H1 (cell line): Measurements from ENCODE around the gene ICA1. TPM values are rescaled to one million over a fixed set of nuclear protein-coding genes. Genes with fewer than 3 reads are reported as not detected.

Experiments used
- BCL11A ChIP-seq, 2 experiments: IDR thresholded peaks; one replicate each; pipeline ENCODE4 v1.6.1; 2011; ENCODE audit warnings: low read depth in 2 of 2, low read length in 2 of 2, mild to moderate bottlenecking in 2 of 2
- BRCA1 ChIP-seq: IDR thresholded peaks from 2 replicates; pipeline ENCODE4 v1.6.1; 2012; ENCODE audit warnings: low read depth, low read length, improper control_type of control experiment
- CBX5 ChIP-seq: fragments of 300-800, 300-1000 bp; sonication (generic); IDR thresholded peaks from 2 replicates; pipeline ENCODE4 v1.7.1; 2016; ENCODE audit warnings: antibody characterized with exemption, low read length, low read depth
- CEBPB ChIP-seq: IDR thresholded peaks from 2 replicates; pipeline ENCODE4 v1.6.1; 2012; ENCODE audit warnings: low read depth, low read length
- RAD21 ChIP-seq, 2 experiments: IDR thresholded peaks in 1 of 2; conservative IDR thresholded peaks in 1 of 2; 2 replicates each; pipeline ENCODE4 v1.6.1; 2011; ENCODE audit warnings: low read depth in 2 of 2, low read length in 2 of 2, improper control_type of control experiment in 1 of 2, inconsistent platforms in 1 of 2, mild to moderate bottlenecking in 1 of 2, moderate library complexity in 1 of 2
- SP1 ChIP-seq: IDR thresholded peaks from 2 replicates; pipeline ENCODE4 v1.6.1; 2011; ENCODE audit warnings: low read depth, low read length
- SRF ChIP-seq: IDR thresholded peaks from 2 replicates; pipeline ENCODE4 v1.6.1; 2011; ENCODE audit warnings: mild to moderate bottlenecking, low read depth, low read length, moderate library complexity
- TAF1 ChIP-seq: IDR thresholded peaks from 2 replicates; pipeline ENCODE4 v1.6.1; 2011; ENCODE audit warnings: mild to moderate bottlenecking, low read depth, low read length
- polyA plus RNA-seq, 7 experiments: library from polyadenylated mRNA; depleted of rRNA in 3 of 7; stranded (reverse) in 5 of 7; unstranded in 2 of 7; fragments of >200 nt in 5 of 7; fragments of 200-250 nt in 2 of 7; gene quantifications; 1 replicate in 5 of 7; 2 replicates in 1 of 7; 4 replicates in 1 of 7; pipeline versions ENCODE4 v1.2.1 to v1.2.3, GENCODE V29; 2011 to 2013; ENCODE audit warnings: missing spikeins in 2 of 7, mixed read lengths in 2 of 7
- total RNA-seq: library from RNA; stranded (reverse); fragmentation: NEBNext Ultra II Directional; extraction: Animal tissue kit (Norgen Biotek cat#: 25700); gene quantifications from 2 replicates; pipeline ENCODE4 v1.2.1, GENCODE V29; 2021
- TF ChIP-seq, protein P1 (sequence below): IDR thresholded peaks from 2 replicates; pipeline ENCODE4 v1.6.1; 2012; ENCODE audit warnings: inconsistent platforms

ICA1 gene
- total and polyA plus RNA-seq, 2 of the 8 experiments (the other 6 are each of a cell fraction or from before 2014, with no cell fraction given) = 14.9 to 37.1 TPM

DNA sequence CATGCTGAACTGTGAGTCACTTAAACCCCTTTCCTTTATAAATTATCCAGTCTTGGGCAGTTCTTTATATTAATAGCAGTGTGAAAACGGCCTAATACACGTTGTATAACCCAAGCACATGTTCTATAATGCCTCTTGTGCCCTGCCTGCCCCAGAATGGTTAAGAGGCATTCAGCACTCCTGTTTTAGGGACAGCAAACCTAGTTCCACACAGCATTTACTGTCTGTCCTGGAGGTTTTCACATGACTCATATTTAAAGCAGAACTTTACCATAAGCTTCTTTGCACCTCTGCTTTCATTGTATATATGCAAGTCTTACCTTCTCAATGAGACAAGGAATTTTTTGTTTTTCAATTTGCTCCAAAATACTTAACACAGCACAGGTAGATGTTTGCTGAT lies 144.8 kb downstream of the ICA1 start (continued):
- TF ChIP-seq SRF (no peak), RAD21 (IDR thresholded peaks at IDR 0.05 in 1 of 2, conservative IDR thresholded peaks at IDR 0.05 in 1 of 2; ENCODE audit: low read depth in 2 of 2, low read length in 2 of 2) (no peak), SP1 (no peak), CEBPB (no peak), BRCA1 (no peak), CBX5 (no peak), TAF1 (no peak), BCL11A (IDR thresholded peaks at IDR 0.05; ENCODE audit: low read depth in 2 of 2, low read length in 2 of 2) (no peak)
- TF ChIP-seq, protein P1, sequence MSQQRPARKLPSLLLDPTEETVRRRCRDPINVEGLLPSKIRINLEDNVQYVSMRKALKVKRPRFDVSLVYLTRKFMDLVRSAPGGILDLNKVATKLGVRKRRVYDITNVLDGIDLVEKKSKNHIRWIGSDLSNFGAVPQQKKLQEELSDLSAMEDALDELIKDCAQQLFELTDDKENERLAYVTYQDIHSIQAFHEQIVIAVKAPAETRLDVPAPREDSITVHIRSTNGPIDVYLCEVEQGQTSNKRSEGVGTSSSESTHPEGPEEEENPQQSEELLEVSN = no peak
- TF ChIP-seq, all 59 proteins: peak for 0
